ENCODE measurements around the gene CYB5R3.

DNA sequence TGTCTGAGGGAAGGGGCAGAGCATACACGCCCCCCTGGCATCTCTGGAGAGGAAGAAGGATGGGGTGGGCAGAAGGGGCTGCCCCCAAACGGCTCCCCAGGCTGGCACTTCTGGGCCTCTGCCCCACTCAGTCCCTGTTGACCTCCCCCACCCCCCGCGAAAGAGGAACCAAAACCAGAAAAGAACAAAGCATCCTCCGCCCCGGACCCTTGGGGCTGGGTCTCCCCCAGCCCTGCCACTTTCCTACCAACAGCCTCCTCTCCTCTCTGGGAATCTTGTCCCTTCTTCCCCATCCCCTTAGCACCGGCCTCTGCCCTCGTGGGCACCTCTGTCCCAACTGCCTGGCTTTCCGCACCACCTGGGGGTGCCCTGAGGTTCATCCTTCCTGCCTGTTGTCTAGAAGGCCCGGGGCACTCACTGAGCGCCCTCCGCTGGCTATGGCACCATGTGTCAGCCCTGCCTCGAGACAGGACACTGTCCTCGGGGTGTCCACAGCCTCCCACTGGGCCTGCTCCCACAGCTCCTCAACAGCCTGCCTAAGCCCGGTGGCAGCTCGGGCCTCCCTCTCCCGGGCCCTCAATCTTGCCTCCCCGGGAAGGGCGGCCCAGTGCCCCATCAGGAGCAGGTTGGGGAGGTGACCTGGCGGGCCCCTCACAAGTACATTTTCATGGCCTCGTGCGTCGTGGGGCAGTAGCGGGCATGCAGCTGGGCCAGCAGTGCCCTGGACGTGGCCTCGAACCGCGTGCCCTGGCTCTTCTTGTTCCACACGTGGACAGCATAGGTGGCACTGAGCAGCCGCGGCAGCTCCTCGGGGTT, 43.3 kb upstream of the CYB5R3 start:
- TF ChIP-seq, protein P1, sequence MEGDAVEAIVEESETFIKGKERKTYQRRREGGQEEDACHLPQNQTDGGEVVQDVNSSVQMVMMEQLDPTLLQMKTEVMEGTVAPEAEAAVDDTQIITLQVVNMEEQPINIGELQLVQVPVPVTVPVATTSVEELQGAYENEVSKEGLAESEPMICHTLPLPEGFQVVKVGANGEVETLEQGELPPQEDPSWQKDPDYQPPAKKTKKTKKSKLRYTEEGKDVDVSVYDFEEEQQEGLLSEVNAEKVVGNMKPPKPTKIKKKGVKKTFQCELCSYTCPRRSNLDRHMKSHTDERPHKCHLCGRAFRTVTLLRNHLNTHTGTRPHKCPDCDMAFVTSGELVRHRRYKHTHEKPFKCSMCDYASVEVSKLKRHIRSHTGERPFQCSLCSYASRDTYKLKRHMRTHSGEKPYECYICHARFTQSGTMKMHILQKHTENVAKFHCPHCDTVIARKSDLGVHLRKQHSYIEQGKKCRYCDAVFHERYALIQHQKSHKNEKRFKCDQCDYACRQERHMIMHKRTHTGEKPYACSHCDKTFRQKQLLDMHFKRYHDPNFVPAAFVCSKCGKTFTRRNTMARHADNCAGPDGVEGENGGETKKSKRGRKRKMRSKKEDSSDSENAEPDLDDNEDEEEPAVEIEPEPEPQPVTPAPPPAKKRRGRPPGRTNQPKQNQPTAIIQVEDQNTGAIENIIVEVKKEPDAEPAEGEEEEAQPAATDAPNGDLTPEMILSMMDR (IDR thresholded peaks at IDR 0.05), result no peak
- no peak for TF ChIP-seq EP300 (IDR thresholded peaks at IDR 0.05; ENCODE audit: low read depth)
